GM12878 (cell line): Measurements from ENCODE around the gene ZNF507. TPM values are rescaled to one million over a fixed set of nuclear protein-coding genes. Genes with fewer than 3 reads are reported as not detected.
A peak's percentile ranks its signal among the peaks of the same experiment; 100 is the strongest.

ENCODE experiments used
- CBFB ChIP-seq: IDR thresholded peaks from 2 replicates; pipeline ENCODE4 v1.6.1; 2016; ENCODE audit warnings: antibody characterized with exemption, low read depth
- CEBPB ChIP-seq, 2 experiments: fragments of 150-350 bp in 1 of 2; IDR thresholded peaks; 2 replicates each; pipeline ENCODE4 v1.6.1; 2012 to 2014; ENCODE audit warnings: low read depth in 2 of 2, low read length in 2 of 2, borderline replicate concordance in 1 of 2, inconsistent platforms in 1 of 2
- CHD4 ChIP-seq: fragments of 200-600 bp; sonication (generic); IDR thresholded peaks from 2 replicates; pipeline ENCODE4 v1.6.1; 2016; ENCODE audit warnings: mild to moderate bottlenecking
- DPF2 ChIP-seq: fragments of 450-650 bp; IDR thresholded peaks from 2 replicates; pipeline ENCODE4 v1.6.1; 2017; ENCODE audit warnings: mild to moderate bottlenecking
- E2F4 ChIP-seq: IDR thresholded peaks from 2 replicates; pipeline ENCODE4 v1.6.1; 2012; ENCODE audit warnings: low read depth, low read length, improper control_type of control experiment
- HDAC2 ChIP-seq: fragments of 200-600 bp; sonication (generic); IDR thresholded peaks from 2 replicates; pipeline ENCODE4 v1.6.1; 2017
- JUNB ChIP-seq: IDR thresholded peaks from 2 replicates; pipeline ENCODE4 v1.6.1; 2016; ENCODE audit warnings: antibody characterized with exemption, mild to moderate bottlenecking
- NFYB ChIP-seq: IDR thresholded peaks from 2 replicates; pipeline ENCODE4 v1.6.1; 2011; ENCODE audit warnings: low read depth, mild to moderate bottlenecking, low read length, improper control_type of control experiment, moderate library complexity; ENCODE audit not compliant: insufficient read depth
- NR2C1 ChIP-seq: fragments of 450-650 bp; IDR thresholded peaks from 2 replicates; pipeline ENCODE4 v1.6.1; 2017; ENCODE audit warnings: antibody characterized with exemption, mild to moderate bottlenecking, moderate library complexity
- NR2F1 ChIP-seq: fragments of 450-650 bp; conservative IDR thresholded peaks from 2 replicates; pipeline ENCODE4 v1.6.1; 2017; ENCODE audit warnings: mild to moderate bottlenecking
- PAX5 ChIP-seq: IDR thresholded peaks from 2 replicates; pipeline ENCODE4 v1.6.1; 2011; ENCODE audit warnings: low read depth, low read length, borderline replicate concordance
- RELA ChIP-seq: fragments of 450-650 bp; IDR thresholded peaks from 2 replicates; pipeline ENCODE4 v1.8.0; 2014; ENCODE audit warnings: borderline replicate concordance; ENCODE audit not compliant: partially characterized antibody
- RFX5 ChIP-seq: IDR thresholded peaks from 2 replicates; pipeline ENCODE4 v1.6.1; 2011; ENCODE audit warnings: low read depth, low read length, improper control_type of control experiment
- RUNX3 ChIP-seq: IDR thresholded peaks from 2 replicates; pipeline ENCODE4 v1.6.1; 2012; ENCODE audit warnings: low read length, inconsistent platforms
- SP1 ChIP-seq: IDR thresholded peaks from one replicate; pipeline ENCODE4 v1.6.1; 2011; ENCODE audit warnings: low read depth, low read length
- SUZ12 ChIP-seq: fragments of 200-600 bp; sonication (generic); IDR thresholded peaks from one replicate; pipeline ENCODE4 v1.6.1; 2018; ENCODE audit warnings: antibody characterized with exemption, mild to moderate bottlenecking; ENCODE audit not compliant: unreplicated experiment
- TBL1XR1 ChIP-seq: IDR thresholded peaks from 2 replicates; pipeline ENCODE4 v1.6.1; 2012; ENCODE audit warnings: low read depth, low read length, improper control_type of control experiment
- TCF3 ChIP-seq: IDR thresholded peaks from 2 replicates; pipeline ENCODE4 v1.6.1; 2012; ENCODE audit warnings: low read depth, mild to moderate bottlenecking, low read length, borderline replicate concordance; ENCODE audit not compliant: insufficient read depth
- TCF7 ChIP-seq: IDR thresholded peaks from 2 replicates; pipeline ENCODE4 v1.6.1; 2014; ENCODE audit warnings: antibody characterized with exemption, borderline replicate concordance
- ZNF217 ChIP-seq: fragments of 450-650 bp; IDR thresholded peaks from 2 replicates; pipeline ENCODE4 v1.6.1; 2017; ENCODE audit warnings: antibody characterized with exemption, mild to moderate bottlenecking
- ZNF687 ChIP-seq: fragments of 450-650 bp; IDR thresholded peaks from 2 replicates; pipeline ENCODE4 v1.6.1; 2017; ENCODE audit warnings: mild to moderate bottlenecking, moderate library complexity
- polyA plus RNA-seq, 11 experiments: library from polyadenylated mRNA; depleted of rRNA in 4 of 11; unstranded in 6 of 11; stranded (reverse) in 5 of 11; fragments of >200 nt; fragmentation: Nextera tagmentation in 4 of 11; fragmentation: Illumina TruSeq in 1 of 11; extraction: Ambion mirVana in 4 of 11; extraction: Trizol in 1 of 11; gene quantifications; 1 replicate in 1 of 11; 2 replicates in 10 of 11; pipeline versions ENCODE4 v1.2.1 to v1.2.3, GENCODE V29; 2011 to 2016; ENCODE audit warnings: inconsistent platforms in 2 of 11, missing spikeins in 2 of 11, low read depth in 1 of 11
- total RNA-seq, 4 experiments: library from RNA; depleted of rRNA in 3 of 4; stranded (reverse); fragments of >200 nt in 3 of 4; fragmentation: Illumina TruSeq in 1 of 4; extraction: Trizol in 1 of 4; gene quantifications; 2 replicates each; pipeline versions ENCODE4 v1.2.1 to v1.2.3, GENCODE V29; 2013 to 2021
- TF ChIP-seq, protein P1 (sequence below): fragments of 450-650 bp; formaldehyde crosslinking; IDR thresholded peaks from 2 replicates; pipeline ENCODE4 v1.4.0; 2020; ENCODE audit warnings: mild to moderate bottlenecking, moderate library complexity

Gene ZNF507
- total and polyA plus RNA-seq, 10 of the 15 experiments (the other 5 are each of a cell fraction or from before 2014, with no cell fraction given) = 2.3 to 18.4 (median 10.1) TPM

- no peak for TF ChIP-seq CHD4
- TF ChIP-seq, protein P1, sequence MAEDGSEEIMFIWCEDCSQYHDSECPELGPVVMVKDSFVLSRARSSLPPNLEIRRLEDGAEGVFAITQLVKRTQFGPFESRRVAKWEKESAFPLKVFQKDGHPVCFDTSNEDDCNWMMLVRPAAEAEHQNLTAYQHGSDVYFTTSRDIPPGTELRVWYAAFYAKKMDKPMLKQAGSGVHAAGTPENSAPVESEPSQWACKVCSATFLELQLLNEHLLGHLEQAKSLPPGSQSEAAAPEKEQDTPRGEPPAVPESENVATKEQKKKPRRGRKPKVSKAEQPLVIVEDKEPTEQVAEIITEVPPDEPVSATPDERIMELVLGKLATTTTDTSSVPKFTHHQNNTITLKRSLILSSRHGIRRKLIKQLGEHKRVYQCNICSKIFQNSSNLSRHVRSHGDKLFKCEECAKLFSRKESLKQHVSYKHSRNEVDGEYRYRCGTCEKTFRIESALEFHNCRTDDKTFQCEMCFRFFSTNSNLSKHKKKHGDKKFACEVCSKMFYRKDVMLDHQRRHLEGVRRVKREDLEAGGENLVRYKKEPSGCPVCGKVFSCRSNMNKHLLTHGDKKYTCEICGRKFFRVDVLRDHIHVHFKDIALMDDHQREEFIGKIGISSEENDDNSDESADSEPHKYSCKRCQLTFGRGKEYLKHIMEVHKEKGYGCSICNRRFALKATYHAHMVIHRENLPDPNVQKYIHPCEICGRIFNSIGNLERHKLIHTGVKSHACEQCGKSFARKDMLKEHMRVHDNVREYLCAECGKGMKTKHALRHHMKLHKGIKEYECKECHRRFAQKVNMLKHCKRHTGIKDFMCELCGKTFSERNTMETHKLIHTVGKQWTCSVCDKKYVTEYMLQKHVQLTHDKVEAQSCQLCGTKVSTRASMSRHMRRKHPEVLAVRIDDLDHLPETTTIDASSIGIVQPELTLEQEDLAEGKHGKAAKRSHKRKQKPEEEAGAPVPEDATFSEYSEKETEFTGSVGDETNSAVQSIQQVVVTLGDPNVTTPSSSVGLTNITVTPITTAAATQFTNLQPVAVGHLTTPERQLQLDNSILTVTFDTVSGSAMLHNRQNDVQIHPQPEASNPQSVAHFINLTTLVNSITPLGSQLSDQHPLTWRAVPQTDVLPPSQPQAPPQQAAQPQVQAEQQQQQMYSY (CRISPR knock-in tag) = no peak; the same call in 1 of the 2 replicates
- peak; percentile 76 for TF ChIP-seq RELA
- TF ChIP-seq CEBPB (IDR thresholded peaks at IDR 0.05; ENCODE audit: borderline replicate concordance in 1 of 2, low read depth in 2 of 2, low read length in 2 of 2) = no peak
- TF ChIP-seq TCF3 = no peak
- TF ChIP-seq RFX5 = no peak
- TF ChIP-seq SP1 = peak; percentile 27
- TF ChIP-seq TCF7 = no peak
- TF ChIP-seq E2F4 = no peak
- 0 out of 2 replicates have a peak, but pooled peaks have one; percentile 54 for TF ChIP-seq TBL1XR1
- TF ChIP-seq NR2C1 = peak; percentile 35; the same call in 1 of the 2 replicates
- TF ChIP-seq JUNB = no peak
- TF ChIP-seq CBFB = no peak
- no peak for TF ChIP-seq PAX5
- peak; percentile 34 for TF ChIP-seq RUNX3
- no peak for TF ChIP-seq ZNF217
- TF ChIP-seq DPF2 = peak; percentile 40; the same call in 1 of the 2 replicates
- no peak for TF ChIP-seq HDAC2
- peak; percentile 56; the same call in 1 of the 2 replicates for TF ChIP-seq ZNF687
- TF ChIP-seq NR2F1 = peak; percentile 22; the same call in 1 of the 2 replicates
- TF ChIP-seq NFYB = no peak
- no peak for TF ChIP-seq SUZ12
Measured at GRCh38 chr19:32345261-32346207, at the start of gene ZNF507 (continued).
